B cell (primary cell): ENCODE results near the gene FAM168A. TPM values are rescaled to one million over a fixed set of nuclear protein-coding genes. Genes with fewer than 3 reads are reported as not detected.

Experiments
- ATAC-seq: fragments of 200-7000 bp; cut with Tn5 transposase; one replicate; pipeline ENCODE4 v1.10.0; 2021; ENCODE audit warnings: low read depth, mild to moderate bottlenecking, moderate number of reproducible peaks, moderate library complexity
- CTCF ChIA-PET: fragments of 350-600 bp; sonication (Branson Sonifier 250); formaldehyde crosslinking; loops from one replicate; lab custom pipeline; 2021; ENCODE audit warnings: antibody characterized with exemption, inconsistent platforms; lab: Charles Lee
- POLR2A ChIA-PET: fragments of 350-600 bp; sonication (Branson Sonifier 250); formaldehyde crosslinking; loops from one replicate; lab custom pipeline; 2021; ENCODE audit warnings: antibody characterized with exemption; lab: Charles Lee
- DNase-seq: peaks from one replicate; pipeline ENCODE4 v3.0.0; 2013
- H2AFZ ChIP-seq: 2 replicates; pipeline ENCODE4 v1.6.1; 2012; ENCODE audit warnings: mild to moderate bottlenecking, low read depth, low read length; ENCODE audit not compliant: insufficient read depth, poor library complexity, severe bottlenecking
- H3K27ac ChIP-seq, 2 donors: 1 replicate in 1 of 2; 2 replicates in 1 of 2; pipeline ENCODE4 v1.5.1; 2012 to 2013; ENCODE audit warnings: low read length in 2 of 2, mild to moderate bottlenecking in 2 of 2, moderate library complexity in 1 of 2
- H3K27me3 ChIP-seq, 4 experiments: fragments of 200-600 bp in 1 of 4; sonication (generic) in 1 of 4; replicated peaks in 1 of 4; 1 replicate in 2 of 4; 2 replicates in 2 of 4; pipeline versions ENCODE4 v1.6.1 to v1.7.0; 2013 to 2016; ENCODE audit warnings: low read length in 3 of 4, mild to moderate bottlenecking in 2 of 4, mixed read lengths in 1 of 4, moderate library complexity in 1 of 4; ENCODE audit not compliant: insufficient read depth in 4 of 4, control insufficient read depth in 3 of 4; ENCODE audit errors: control extremely low read depth in 1 of 4
- H3K36me3 ChIP-seq, 2 experiments: replicated peaks in 1 of 2; 1 replicate in 1 of 2; 2 replicates in 1 of 2; pipeline versions ENCODE4 v1.6.1 to v1.7.1; 2013; ENCODE audit warnings: low read length in 1 of 2; ENCODE audit not compliant: insufficient read depth in 2 of 2, control insufficient read depth in 1 of 2; ENCODE audit errors: control extremely low read depth in 1 of 2, extremely low read depth in 1 of 2
- H3K4me1 ChIP-seq, 2 donors: fragments of 200-600 bp in 1 of 2; sonication (generic) in 1 of 2; 1 replicate in 1 of 2; 2 replicates in 1 of 2; pipeline versions ENCODE4 v1.5.1 to v1.6.1; 2013 to 2017; ENCODE audit warnings: low read length in 2 of 2; ENCODE audit not compliant: control insufficient read depth in 2 of 2, insufficient read depth in 2 of 2
- H3K4me2 ChIP-seq: replicated peaks from 2 replicates; pipeline ENCODE3; 2012; ENCODE audit warnings: mild to moderate bottlenecking, low read depth, low read length; ENCODE audit not compliant: poor library complexity, severe bottlenecking
- H3K4me3 ChIP-seq, 5 experiments: fragments of 200-600 bp in 1 of 5; sonication (generic) in 1 of 5; 1 replicate in 3 of 5; 2 replicates in 2 of 5; pipeline versions ENCODE4 v1.5.1 to v1.7.0; 2011 to 2016; ENCODE audit warnings: low read length in 4 of 5, mild to moderate bottlenecking in 4 of 5, low read depth in 2 of 5, control low read depth in 1 of 5, moderate library complexity in 1 of 5; ENCODE audit not compliant: insufficient read depth in 1 of 5; ENCODE audit errors: control extremely low read depth in 1 of 5, extremely low read depth in 1 of 5
- H3K79me2 ChIP-seq: fragments of 200-600 bp; sonication (generic); one replicate; pipeline ENCODE4 v1.6.0; 2016; ENCODE audit warnings: low read length; ENCODE audit not compliant: control insufficient read depth, insufficient read depth
- H3K9ac ChIP-seq: fragments of 200-600 bp; sonication (generic); 2 replicates; pipeline ENCODE4 v1.6.1; 2017; ENCODE audit warnings: mild to moderate bottlenecking, low read length, moderate library complexity
- H3K9me3 ChIP-seq, 3 donors: one replicate each; pipeline versions ENCODE4 v1.6.1 to v1.7.1; 2013; ENCODE audit warnings: low read length in 2 of 3; ENCODE audit not compliant: control insufficient read depth in 2 of 3, insufficient read depth in 1 of 3; ENCODE audit errors: control extremely low read depth in 1 of 3
- H4K20me1 ChIP-seq: 2 replicates; pipeline ENCODE4 v1.6.0; 2012; ENCODE audit warnings: mild to moderate bottlenecking, low read length; ENCODE audit not compliant: insufficient read depth, control insufficient read depth, poor library complexity, severe bottlenecking
- H3K27ac Mint-ChIP-seq: one replicate; pipeline ENCODE4 v1.8.0; 2021; ENCODE audit warnings: mixed read lengths
- H3K27me3 Mint-ChIP-seq: one replicate; pipeline ENCODE4 v1.8.0; 2021; ENCODE audit warnings: mixed read lengths
- H3K4me1 Mint-ChIP-seq: one replicate; pipeline ENCODE4 v1.8.0; 2021; ENCODE audit warnings: mixed read lengths
- H3K4me3 Mint-ChIP-seq: one replicate; pipeline ENCODE4 v1.8.0; 2021; ENCODE audit warnings: mixed read lengths
- H3K9me3 Mint-ChIP-seq: one replicate; pipeline ENCODE4 v1.8.0; 2022; ENCODE audit warnings: mixed read lengths; ENCODE audit not compliant: insufficient read depth
- CTCF ChIP-seq: fragments of 200-600 bp; IDR thresholded peaks from one replicate; pipeline ENCODE4 v1.8.0; 2022; ENCODE audit warnings: antibody characterized with exemption, mild to moderate bottlenecking
- EZH2 ChIP-seq: IDR thresholded peaks from 2 replicates; pipeline ENCODE4 v1.6.1; 2012; ENCODE audit warnings: borderline replicate concordance, low read depth, mild to moderate bottlenecking, moderate library complexity, low read length; ENCODE audit not compliant: insufficient read depth, poor library complexity, severe bottlenecking
- WGBS: methylation state at CpG from one replicate; pipeline ENCODE4 v1.1.5; 2013; ENCODE audit warnings: missing lambda C conversion rate; ENCODE audit not compliant: insufficient coverage; 5-methylcytosine and 5-hydroxymethylcytosine counted together
- intact Hi-C: fragments of 100-400 bp; cut with micrococcal nuclease; formaldehyde crosslinking; loops from one replicate; pipeline ENCODE4 v1.10.0; 2022
- polyA plus RNA-seq: library from polyadenylated mRNA; depleted of rRNA; stranded (reverse); fragments of >200 nt; gene quantifications from 2 replicates; pipeline ENCODE4 v1.2.3, GENCODE V29; 2012
- total RNA-seq, 2 donors: library from RNA; stranded (reverse); fragments of 120-200 nt in 1 of 2; gene quantifications; 1 replicate in 1 of 2; 2 replicates in 1 of 2; pipeline versions ENCODE4 v1.2.3 to v1.2.4, GENCODE V29; 2013 to 2022

The FAM168A gene
- total and polyA plus RNA-seq, 2 donors (not counting 1 experiment from before 2014, with no cell fraction given), result 11.0 to 26.8 TPM

GRCh38 chr11:73404506-73405145, 193.3 kb downstream of the FAM168A start:
- intact Hi-C loops, result no loop called here
- no peaks in the 10 kb centered on the region for H3K27me3 ChIP-seq
- no peaks in the 10 kb centered on the region for H3K9me3 Mint-ChIP-seq
- H3K9ac ChIP-seq, result no peak overlapping the region
- peaks cover 0 to 33% of the 10 kb centered on the region in 2 experiments for H3K36me3 ChIP-seq
- POLR2A ChIA-PET, result no interaction called here
- TF ChIP-seq EZH2 (no peak), CTCF (no peak)
- H3K9me3 ChIP-seq, result no peaks in the 10 kb centered on the region
- H3K4me1 ChIP-seq, result no peaks in the 10 kb centered on the region
- no peak overlapping the region for H3K4me3 Mint-ChIP-seq
- H2AFZ ChIP-seq, result no peak overlapping the region
- no peak overlapping the region for H3K4me3 ChIP-seq
- CTCF ChIA-PET, result interaction anchor here (0.8 to 9.4 kb wide), 3 partner anchors 46 to 255 kb away, joined by 3 to 102 read pairs (median 6); no protein-coding TSS in a partner anchor
- ATAC-seq (no peak), DNase-seq (no peak)
- H4K20me1 ChIP-seq, result no peaks in the 10 kb centered on the region
- no peak overlapping the region for H3K4me2 ChIP-seq
- H3K4me1 Mint-ChIP-seq, result peaks cover 2% of the 10 kb centered on the region
- H3K27me3 Mint-ChIP-seq, result no peaks in the 10 kb centered on the region
- WGBS, result 98% methylated on average over 5 of the region's 5 CpGs
- H3K27ac Mint-ChIP-seq, result peak overlapping the region; percentile 75
- no peaks in the 10 kb centered on the region for H3K79me2 ChIP-seq
- H3K27ac ChIP-seq, result no peak overlapping the region

GRCh38 chr11:73404048-73404447, 193.9 kb downstream of the FAM168A start:
- TF ChIP-seq EZH2 (no peak), CTCF (no peak)

More at GRCh38 chr11:73404048-73404447, 193.9 kb downstream of the FAM168A start:
- ChIA-PET POLR2A (no interaction called here), CTCF (interaction anchor here (0.8 to 9.4 kb wide), 3 partner anchors 46 to 256 kb away, joined by 3 to 102 read pairs (median 6); no protein-coding TSS in a partner anchor)
- Mint-ChIP-seq H3K27ac (no peak overlapping the region), H3K4me1 (peaks cover 2% of the 10 kb centered on the region), H3K9me3 (no peaks in the 10 kb centered on the region), H3K4me3 (no peak overlapping the region), H3K27me3 (no peaks in the 10 kb centered on the region)
- no peaks in the 10 kb centered on the region for H3K4me1 ChIP-seq
- H3K27me3 ChIP-seq, result no peaks in the 10 kb centered on the region
- DNase-seq (peak; percentile 21), ATAC-seq (no peak)
- no peaks in the 10 kb centered on the region for H4K20me1 ChIP-seq
- no peak overlapping the region for H2AFZ ChIP-seq
- 83% methylated on average over 1 of the region's 4 CpGs for WGBS
- H3K9ac ChIP-seq, result no peak overlapping the region
- H3K36me3 ChIP-seq, result peaks cover 0 to 31% of the 10 kb centered on the region in 2 experiments
- no peak overlapping the region for H3K4me3 ChIP-seq
- intact Hi-C loops, result no loop called here
- no peaks in the 10 kb centered on the region for H3K9me3 ChIP-seq
- H3K79me2 ChIP-seq, result no peaks in the 10 kb centered on the region
- H3K4me2 ChIP-seq, result no peak overlapping the region
- H3K27ac ChIP-seq, result peak overlapping the region in 1 of 2 donors; percentile 37
